Measurements from ENCODE around the gene TMEM130.

Gene TMEM130, protein sequence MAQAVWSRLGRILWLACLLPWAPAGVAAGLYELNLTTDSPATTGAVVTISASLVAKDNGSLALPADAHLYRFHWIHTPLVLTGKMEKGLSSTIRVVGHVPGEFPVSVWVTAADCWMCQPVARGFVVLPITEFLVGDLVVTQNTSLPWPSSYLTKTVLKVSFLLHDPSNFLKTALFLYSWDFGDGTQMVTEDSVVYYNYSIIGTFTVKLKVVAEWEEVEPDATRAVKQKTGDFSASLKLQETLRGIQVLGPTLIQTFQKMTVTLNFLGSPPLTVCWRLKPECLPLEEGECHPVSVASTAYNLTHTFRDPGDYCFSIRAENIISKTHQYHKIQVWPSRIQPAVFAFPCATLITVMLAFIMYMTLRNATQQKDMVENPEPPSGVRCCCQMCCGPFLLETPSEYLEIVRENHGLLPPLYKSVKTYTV

GRCh38 chr7:98869597-98870120 lies at the start of gene TMEM130:
Gene TMEM130, minus strand, starts transcription at chr7:98870014. Its CDS starts 153 bp downstream, at chr7:98869861.
- no peak for DNase-seq (ENCODE audit: low read depth)
- TF ChIP-seq, protein P1, sequence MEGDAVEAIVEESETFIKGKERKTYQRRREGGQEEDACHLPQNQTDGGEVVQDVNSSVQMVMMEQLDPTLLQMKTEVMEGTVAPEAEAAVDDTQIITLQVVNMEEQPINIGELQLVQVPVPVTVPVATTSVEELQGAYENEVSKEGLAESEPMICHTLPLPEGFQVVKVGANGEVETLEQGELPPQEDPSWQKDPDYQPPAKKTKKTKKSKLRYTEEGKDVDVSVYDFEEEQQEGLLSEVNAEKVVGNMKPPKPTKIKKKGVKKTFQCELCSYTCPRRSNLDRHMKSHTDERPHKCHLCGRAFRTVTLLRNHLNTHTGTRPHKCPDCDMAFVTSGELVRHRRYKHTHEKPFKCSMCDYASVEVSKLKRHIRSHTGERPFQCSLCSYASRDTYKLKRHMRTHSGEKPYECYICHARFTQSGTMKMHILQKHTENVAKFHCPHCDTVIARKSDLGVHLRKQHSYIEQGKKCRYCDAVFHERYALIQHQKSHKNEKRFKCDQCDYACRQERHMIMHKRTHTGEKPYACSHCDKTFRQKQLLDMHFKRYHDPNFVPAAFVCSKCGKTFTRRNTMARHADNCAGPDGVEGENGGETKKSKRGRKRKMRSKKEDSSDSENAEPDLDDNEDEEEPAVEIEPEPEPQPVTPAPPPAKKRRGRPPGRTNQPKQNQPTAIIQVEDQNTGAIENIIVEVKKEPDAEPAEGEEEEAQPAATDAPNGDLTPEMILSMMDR (conservative IDR thresholded peaks at IDR 0.05; ENCODE audit: low read depth, low read length), result no peak
- peak within 1 kb of the TSS; percentile 50 for H3K4me3 ChIP-seq (ENCODE audit: low read length)

GRCh38 chr7:98917331-98917730 lies 47.5 kb upstream of the TMEM130 start:
- TF ChIP-seq, protein P1 (conservative IDR thresholded peaks at IDR 0.05; ENCODE audit: low read depth, low read length), result no peak
- DNase-seq (ENCODE audit: low read depth), result no peak
- H3K4me3 ChIP-seq (ENCODE audit: low read length), result no peak overlapping the region

- TF ChIP-seq, protein P1 (conservative IDR thresholded peaks at IDR 0.05; ENCODE audit: low read depth, low read length), result no peak
- no peak for DNase-seq (ENCODE audit: low read depth)
- H3K4me3 ChIP-seq (ENCODE audit: low read length), result no peak overlapping the region
Observed at GRCh38 chr7:98913612-98914011, 43.8 kb upstream of the TMEM130 start.

DNA sequence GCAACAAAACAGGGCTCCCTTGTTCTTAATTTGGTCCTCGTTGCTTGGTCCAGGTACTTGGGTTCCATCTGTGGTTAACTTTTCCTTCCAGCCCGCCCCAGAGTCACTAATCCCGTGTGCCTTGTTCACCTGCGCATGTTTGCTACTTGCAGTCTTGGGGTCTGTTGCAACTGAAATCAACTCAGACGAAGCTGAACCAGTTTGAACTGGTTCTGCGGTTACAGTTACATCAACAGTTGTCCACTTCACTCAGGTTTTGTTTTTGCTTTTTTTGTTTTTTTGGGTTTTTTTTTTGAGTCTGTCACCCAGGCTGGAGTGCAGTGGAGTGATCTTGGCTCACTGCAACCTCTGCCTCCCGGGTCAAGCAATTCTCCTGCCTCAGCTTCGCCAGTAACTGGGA lies 43.2 kb upstream of the TMEM130 start:
- TF ChIP-seq, protein P1 (conservative IDR thresholded peaks at IDR 0.05; ENCODE audit: low read depth, low read length), result no peak
- H3K4me3 ChIP-seq (ENCODE audit: low read length), result no peak overlapping the region
- no peak for DNase-seq (ENCODE audit: low read depth)

GRCh38 chr7:98911916-98912315 lies 42.1 kb upstream of the TMEM130 start:
- H3K4me3 ChIP-seq (ENCODE audit: low read length), result no peak overlapping the region
- DNase-seq (ENCODE audit: low read depth), result no peak
- TF ChIP-seq, protein P1 (conservative IDR thresholded peaks at IDR 0.05; ENCODE audit: low read depth, low read length), result no peak

GRCh38 chr7:98910427-98910826 lies 40.6 kb upstream of the TMEM130 start:
- no peak for DNase-seq (ENCODE audit: low read depth)
- TF ChIP-seq, protein P1 (conservative IDR thresholded peaks at IDR 0.05; ENCODE audit: low read depth, low read length), result no peak
- no peak overlapping the region for H3K4me3 ChIP-seq (ENCODE audit: low read length)

GRCh38 chr7:98909487-98909886 lies 39.7 kb upstream of the TMEM130 start:
- H3K4me3 ChIP-seq (ENCODE audit: low read length), result no peak overlapping the region
- no peak for DNase-seq (ENCODE audit: low read depth)
- TF ChIP-seq, protein P1 (conservative IDR thresholded peaks at IDR 0.05; ENCODE audit: low read depth, low read length), result no peak
